Melanocyte of skin (primary cell): ENCODE measurements around the gene CPLX1. TPM values are rescaled to one million over a fixed set of nuclear protein-coding genes. Genes with fewer than 3 reads are reported as not detected.

Source experiments
- total RNA-seq, 2 donors: library from RNA; depleted of rRNA; stranded (reverse); fragments of >200 nt; gene quantifications; 2 replicates each; pipeline ENCODE4 v1.2.3, GENCODE V29; 2012

CPLX1 gene
- total RNA-seq = not detected

GRCh38 chr4:825971-826330, at the start of gene CPLX1:
CPLX1 (minus strand) TSS chr4:826129; CDS start chr4:824522, 1,607 bp downstream.

Other genes with a start within 250 kb of the CPLX1 start
- gene TMEM271, start 249.8 kb downstream of the CPLX1 start, total RNA-seq = not detected
- 1 to 10 TPM in 1 of 2 donors, under 1 TPM in 1; 0.67 to 2.8 TPM for gene PDE6B, start 200.6 kb downstream of the CPLX1 start, total RNA-seq
- gene ATP5ME, start 151.9 kb downstream of the CPLX1 start, total RNA-seq = 100 to 1,000 TPM; 102 to 135 TPM
- gene MYL5, start 151.6 kb downstream of the CPLX1 start, total RNA-seq = 10 to 100 TPM in 1 of 2 donors, 1 to 10 TPM in 1; 5.3 to 24.8 TPM
- 1 to 10 TPM; 4.3 to 5.9 TPM for gene SLC49A3, start 137.0 kb downstream of the CPLX1 start, total RNA-seq
- 10 to 100 TPM; 30.6 to 33.3 TPM for gene PCGF3, start 120.3 kb downstream of the CPLX1 start, total RNA-seq
- 10 to 100 TPM; 56.9 to 62.6 TPM for gene GAK, start 106.2 kb upstream of the CPLX1 start, total RNA-seq
- gene TMEM175, start 106.3 kb upstream of the CPLX1 start, total RNA-seq = 10 to 100 TPM; 13.0 to 18.6 TPM
- gene DGKQ, start 147.4 kb upstream of the CPLX1 start, total RNA-seq = 10 to 100 TPM; 17.6 to 22.7 TPM
- 10 to 100 TPM in 1 of 2 donors, 1 to 10 TPM in 1; 6.7 to 15.8 TPM for gene IDUA, start 160.9 kb upstream of the CPLX1 start, total RNA-seq
- gene SLC26A1, start 167.3 kb upstream of the CPLX1 start, total RNA-seq = under 1 TPM; 0.33 to 0.34 TPM
- gene FGFRL1, start 185.5 kb upstream of the CPLX1 start, total RNA-seq = 10 to 100 TPM in 1 of 2 donors, 1 to 10 TPM in 1; 4.3 to 11.7 TPM